ENCODE data around the gene FLAD1. TPM values are rescaled to one million over a fixed set of nuclear protein-coding genes. Genes with fewer than 3 reads are reported as not detected.

FLAD1 gene
- total and polyA plus RNA-seq, 2 of the 4 experiments (the other 2 are of a cell fraction) = 26.3 to 37.3 TPM

DNA sequence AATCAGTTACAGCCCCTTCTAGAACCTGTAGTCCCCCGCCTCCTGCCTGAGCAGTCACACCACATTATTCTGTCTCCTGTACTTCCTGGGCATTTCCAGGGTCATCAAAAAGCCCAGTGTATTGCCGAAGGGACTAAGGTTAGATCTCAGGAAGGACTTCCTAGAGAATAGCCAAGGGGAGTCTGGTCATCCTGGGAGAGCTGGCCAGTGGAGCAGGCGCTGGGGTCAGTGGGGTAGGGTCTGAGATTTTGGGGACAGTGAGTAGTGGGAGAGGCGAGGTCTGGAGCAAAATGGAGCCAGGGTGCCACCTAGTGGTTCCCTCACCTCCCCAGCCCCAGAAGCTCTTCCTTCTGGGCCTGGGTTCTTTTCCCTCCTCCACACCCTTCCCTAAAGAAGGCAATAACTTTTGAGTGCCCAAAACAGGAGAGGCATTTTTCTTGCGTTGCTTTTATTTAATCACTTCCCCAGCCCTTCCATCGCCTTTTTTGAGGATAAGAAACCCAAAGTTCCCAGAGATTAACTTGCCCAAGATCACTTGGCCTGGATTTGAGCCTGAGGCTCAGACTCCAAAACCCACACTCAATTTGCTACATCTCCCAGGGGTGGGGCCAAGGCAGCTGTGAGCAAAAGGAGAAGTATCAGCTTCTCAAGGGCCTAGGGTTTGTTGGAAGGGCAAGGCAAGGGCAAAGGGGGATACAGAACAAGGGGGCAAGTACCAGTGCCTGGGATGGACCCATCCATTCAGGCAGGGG lies 39.3 kb upstream of the FLAD1 start (continued):
- no peak for TF ChIP-seq MAZ (IDR thresholded peaks at IDR 0.05; ENCODE audit: borderline replicate concordance, low read depth, low read length)

DNA sequence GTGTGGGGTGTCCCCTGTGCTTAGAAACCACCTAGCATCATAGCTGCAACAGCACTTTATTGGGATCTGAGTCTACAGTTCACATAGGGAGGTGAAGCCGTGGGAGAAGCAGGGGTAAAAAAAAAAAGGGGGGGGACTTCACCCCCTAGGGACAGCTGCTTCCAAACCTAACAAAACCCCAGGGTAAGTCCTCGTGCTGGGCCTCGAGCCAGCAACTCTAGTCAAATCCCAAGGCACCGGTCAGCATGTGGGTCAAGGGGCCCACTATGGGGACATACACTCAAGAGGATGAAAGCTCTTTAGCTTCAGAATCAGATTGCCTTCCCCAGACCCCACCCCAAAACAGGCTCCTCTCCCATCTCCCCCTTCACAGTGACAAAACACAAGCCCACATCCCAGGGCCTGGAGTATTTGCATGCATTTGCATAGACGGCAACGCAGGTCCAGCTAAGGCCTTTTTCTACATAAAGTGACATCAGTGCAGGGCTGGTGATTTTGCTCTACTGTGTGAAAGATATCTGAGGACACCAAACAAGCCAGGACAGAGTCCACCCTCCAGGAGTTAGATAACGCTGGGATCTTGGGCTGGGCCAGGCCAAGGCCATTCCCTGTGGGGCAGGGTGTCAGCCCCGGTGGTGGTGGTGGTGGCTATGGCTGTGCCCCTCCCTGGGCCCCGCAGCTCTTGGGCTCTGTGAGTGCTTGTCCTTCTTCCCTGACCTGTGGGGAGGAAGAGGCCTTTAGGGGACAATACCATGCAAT lies 38.6 kb upstream of the FLAD1 start:
- Histone ChIP-seq H4K20me1 (ENCODE audit: insufficient read depth, low read length) (no peaks in the 10 kb centered on the region; the same call in 1 of the 2 replicates), H3K4me2 (ENCODE audit: low read depth, low read length) (no peak overlapping the region), H3K4ac (ENCODE audit: low read depth, low read length) (no peak overlapping the region), H2BK20ac (ENCODE audit: low read depth, low read length) (no peak overlapping the region), H2AFZ (replicated peaks; ENCODE audit: low read length, poor library complexity) (no peak overlapping the region), H3K23ac (ENCODE audit: low read depth, low read length) (no peak overlapping the region), H4K5ac (ENCODE audit: low read depth, low read length) (no peak overlapping the region), H2BK5ac (ENCODE audit: low read depth, low read length, poor library complexity, severe bottlenecking) (no peak overlapping the region), H3K4me1 (ENCODE audit: control insufficient read depth, insufficient read depth, low read length) (no peaks in the 10 kb centered on the region; the same call in 1 of the 2 replicates), H3K79me1 (ENCODE audit: low read depth in 1 of 2, low read length in 2 of 2) (no peaks in the 10 kb centered on the region), H2BK120ac (ENCODE audit: low read depth, low read length) (no peak overlapping the region), H4K8ac (ENCODE audit: low read depth in 2 of 2, low read length in 2 of 2) (no peak overlapping the region), H3K4me3 (ENCODE audit: insufficient read depth, low read depth, low read length) (no peak overlapping the region), H3K9me3 (ENCODE audit: control insufficient read depth, insufficient read depth, low read length) (no peaks in the 10 kb centered on the region), H3K27ac (ENCODE audit: insufficient read depth, low read length) (no peak overlapping the region), H2BK15ac (ENCODE audit: low read depth, low read length) (no peak overlapping the region), H3K9ac (ENCODE audit: low read depth, low read length) (no peak overlapping the region), H3K9me1 (ENCODE audit: insufficient read depth, low read length) (no peaks in the 10 kb centered on the region; the same call in 1 of the 2 replicates), H4K91ac (ENCODE audit: insufficient read depth, low read depth, low read length) (no peak overlapping the region), H3K14ac (replicated peaks; ENCODE audit: low read depth, low read length) (no peak overlapping the region), H3K56ac (ENCODE audit: extremely low read depth, insufficient read depth, low read length) (no peak overlapping the region), H3K27me3 (ENCODE audit: control insufficient read depth, insufficient read depth, low read length) (no peaks in the 10 kb centered on the region), H2AK5ac (ENCODE audit: low read depth, low read length) (no peak overlapping the region), H3K18ac (ENCODE audit: low read depth, low read length) (no peak overlapping the region), H2AK9ac (replicated peaks; ENCODE audit: low read depth, low read length, poor library complexity) (no peak overlapping the region), H3K36me3 (ENCODE audit: control insufficient read depth, insufficient read depth, low read length) (peaks cover 36% of the 10 kb centered on the region)
- POLR2A ChIA-PET (ENCODE audit: unreplicated experiment) = interaction anchor here (0.5 kb wide), 1 partner anchor 386 kb away, joined by 8 read pairs; the partner anchor contains the start of gene UBE2Q1
- 12% methylated on average over 4 of the region's 9 CpGs; no CpG with 5 or more reads in 1 of the 2 experiments for WGBS, 2 experiments (ENCODE audit: extremely low coverage in 2 of 2, insufficient read length in 1 of 2)
- DNase-seq = no peak
- BruUV-seq (replicated peaks) = no TSS peak
- intact Hi-C loops (cut with micrococcal nuclease) = no loop called here
- ATAC-seq (ENCODE audit: low read depth) = no peak
- in situ Hi-C loops (cut with MboI; ENCODE audit: low sequenced_read_pairs) = no loop called here
- CTCF ChIA-PET = interaction anchor here (0.6 to 1.1 kb wide), 2 partner anchors 16 to 33 kb away, joined by 3 read pairs; partner anchors contain the start of gene PYGO2
- dilution Hi-C loops (cut with HindIII; ENCODE audit: low sequenced_read_pairs, unreplicated experiment) = no loop called here
- TF ChIP-seq MAZ (IDR thresholded peaks at IDR 0.05; ENCODE audit: borderline replicate concordance, low read depth, low read length) (no peak), NFE2L2 (IDR thresholded peaks at IDR 0.05; ENCODE audit: low read depth, low read length) (no peak), CEBPB (IDR thresholded peaks at IDR 0.05; ENCODE audit: low read depth, low read length) (no peak), SMC3 (IDR thresholded peaks at IDR 0.05; ENCODE audit: low read depth, low read length) (no peak)
